ENCODE measurements around the gene PRKAA1.

- TF ChIP-seq CTCF (conservative IDR thresholded peaks at IDR 0.05): no peak
- no peak for TF ChIP-seq EZH2 (IDR thresholded peaks at IDR 0.05; ENCODE audit: low read depth)
Measured at GRCh38 chr5:40780199-40780598, 18.0 kb downstream of the PRKAA1 start.

Data from PC-9 (cell line).